Activated CD8-positive, alpha-beta memory T cell treated with anti-CD3 and anti-CD28 coated beads, Interleukin-2, amount 50 U/mL, for 48 hours (primary cell): ENCODE data around the gene NDRG2.
A peak's percentile ranks its signal among the peaks of the same experiment; 100 is the strongest.
"Not testable (repeated sequence)": the region's sequence is repeated elsewhere in the genome, so short reads cannot be mapped to it uniquely, and the experiment has no call there.

Experiments used
- DNase-seq: peaks from one replicate; pipeline ENCODE4 v3.0.0-alpha.2; 2020

NDRG2 gene

DNA sequence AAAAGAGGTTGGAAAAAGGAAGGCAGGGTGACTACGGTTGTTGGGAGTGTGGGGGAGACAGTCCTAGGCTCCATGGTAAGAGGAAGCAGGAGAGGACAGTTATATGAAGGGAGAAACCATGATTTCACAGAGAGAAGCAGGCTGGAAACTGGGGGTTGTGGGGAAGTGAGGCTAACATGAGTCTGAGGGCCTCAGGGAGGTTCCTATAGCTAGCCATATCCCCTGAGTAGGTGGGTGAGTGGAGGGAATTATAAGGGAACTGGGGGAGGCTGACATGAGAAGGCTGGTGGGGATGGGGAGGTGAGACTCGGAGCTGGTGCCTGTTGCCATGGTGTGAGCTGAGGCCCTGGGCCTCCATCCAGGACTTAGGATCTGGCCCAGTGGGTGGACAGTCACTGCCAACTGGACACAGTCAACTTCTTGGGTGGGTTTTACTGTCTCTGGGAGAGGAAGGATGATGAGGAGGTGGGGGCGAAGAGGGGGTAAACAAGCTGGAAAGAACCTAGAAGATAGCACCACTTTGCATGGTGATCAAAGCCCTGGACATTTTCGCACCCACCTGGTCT, 8.4 kb upstream of the NDRG2 start:
- DNase-seq: no peak

DNA sequence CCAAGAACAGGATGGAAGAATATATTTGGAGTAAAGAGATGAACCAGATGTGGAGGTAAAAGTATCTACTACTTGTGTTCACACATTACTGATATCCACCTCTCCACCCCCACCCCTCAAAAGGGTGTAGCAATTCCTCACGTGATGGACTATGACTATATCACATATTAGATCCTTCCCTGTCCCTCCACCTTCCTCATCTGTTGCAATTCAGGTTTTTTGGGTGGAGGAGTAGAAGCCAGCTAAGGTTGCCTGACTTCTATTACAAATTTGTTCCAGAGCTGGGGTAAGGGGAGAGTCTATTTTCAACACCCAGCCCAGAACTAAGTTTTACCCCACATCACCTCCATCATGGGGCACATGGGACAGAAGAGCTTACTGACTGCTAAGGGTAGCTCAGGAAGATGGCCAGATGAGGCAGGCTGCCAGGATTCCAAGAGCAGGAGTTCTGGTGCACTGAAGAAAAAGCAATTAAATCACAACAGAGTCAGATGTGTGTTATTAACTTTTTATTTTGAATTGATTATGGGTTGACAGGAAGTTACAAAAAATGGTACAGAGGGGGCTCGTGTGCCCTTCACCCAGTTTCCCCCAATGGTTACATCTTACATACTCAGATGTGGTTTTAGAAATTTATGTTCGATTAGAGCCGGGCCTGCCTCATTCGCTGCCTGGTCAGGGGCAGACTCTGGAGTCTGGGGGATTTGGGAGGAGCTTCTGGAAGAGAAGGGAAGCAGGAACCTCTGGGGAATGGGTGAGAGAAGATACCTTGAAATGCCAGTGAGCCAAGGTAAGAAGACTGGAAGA, 7.7 kb upstream of the NDRG2 start:
- no peak for DNase-seq

DNA sequence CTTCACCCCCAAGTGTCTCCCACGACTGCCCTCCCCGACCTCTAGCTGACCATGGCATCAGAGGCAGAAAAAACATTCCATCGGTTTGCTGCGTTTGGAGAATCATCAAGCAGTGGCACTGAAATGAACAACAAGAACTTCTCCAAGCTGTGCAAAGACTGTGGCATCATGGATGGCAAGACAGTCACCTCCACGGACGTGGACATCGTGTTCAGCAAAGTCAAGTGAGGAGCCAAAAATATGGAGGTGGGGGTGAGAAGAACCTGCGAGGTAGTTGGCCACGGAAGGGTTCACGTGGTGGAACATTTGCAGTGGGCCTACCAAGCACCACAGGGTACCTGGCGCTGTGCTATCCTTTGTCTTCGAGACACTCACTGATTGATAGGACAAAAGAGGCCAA, 5.7 kb upstream of the NDRG2 start:
- no peak for DNase-seq

DNA sequence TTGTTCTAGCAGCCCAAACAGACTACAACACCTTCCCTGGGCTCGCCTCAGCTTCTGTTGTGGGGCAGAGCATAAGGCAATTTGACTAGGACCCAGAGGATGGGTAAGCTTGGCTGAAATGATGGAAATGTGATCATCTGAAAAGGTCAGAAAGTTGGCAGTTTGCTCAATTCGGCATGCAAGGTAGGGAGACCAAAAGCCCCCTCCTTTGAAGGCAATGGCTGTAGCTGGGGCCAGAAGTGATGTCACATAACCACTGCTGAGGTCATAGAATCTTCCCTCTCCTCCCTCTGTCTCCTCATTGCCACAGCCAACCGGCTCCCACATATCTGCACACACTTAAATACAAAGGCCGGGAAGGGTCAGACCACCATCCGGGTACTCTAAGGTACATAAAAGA, 5.1 kb upstream of the NDRG2 start, which contains the start of gene TPPP2:
TSS of gene TPPP2 (plus strand) at position 301 of the 400 bp plus-strand sequence. CDS start 365 bp downstream, outside the sequence.
- DNase-seq: no peak

DNA sequence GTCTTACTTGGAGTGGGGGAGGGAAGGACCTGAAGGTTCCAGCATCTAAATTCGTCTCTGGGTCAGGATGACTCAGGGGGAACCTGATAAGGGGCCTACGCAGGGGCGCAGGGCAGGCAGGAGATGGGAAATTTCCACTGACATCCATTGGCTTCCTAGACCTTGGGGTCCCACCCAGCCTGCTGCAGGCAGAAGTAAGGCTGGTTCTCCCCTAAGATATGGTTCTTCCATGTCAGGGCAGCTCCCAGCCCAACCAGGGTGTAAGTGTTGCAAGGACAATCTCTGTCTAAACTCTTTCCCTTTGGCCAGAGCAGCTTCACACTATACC, 2.1 kb upstream of the NDRG2 start:
- no peak for DNase-seq

DNA sequence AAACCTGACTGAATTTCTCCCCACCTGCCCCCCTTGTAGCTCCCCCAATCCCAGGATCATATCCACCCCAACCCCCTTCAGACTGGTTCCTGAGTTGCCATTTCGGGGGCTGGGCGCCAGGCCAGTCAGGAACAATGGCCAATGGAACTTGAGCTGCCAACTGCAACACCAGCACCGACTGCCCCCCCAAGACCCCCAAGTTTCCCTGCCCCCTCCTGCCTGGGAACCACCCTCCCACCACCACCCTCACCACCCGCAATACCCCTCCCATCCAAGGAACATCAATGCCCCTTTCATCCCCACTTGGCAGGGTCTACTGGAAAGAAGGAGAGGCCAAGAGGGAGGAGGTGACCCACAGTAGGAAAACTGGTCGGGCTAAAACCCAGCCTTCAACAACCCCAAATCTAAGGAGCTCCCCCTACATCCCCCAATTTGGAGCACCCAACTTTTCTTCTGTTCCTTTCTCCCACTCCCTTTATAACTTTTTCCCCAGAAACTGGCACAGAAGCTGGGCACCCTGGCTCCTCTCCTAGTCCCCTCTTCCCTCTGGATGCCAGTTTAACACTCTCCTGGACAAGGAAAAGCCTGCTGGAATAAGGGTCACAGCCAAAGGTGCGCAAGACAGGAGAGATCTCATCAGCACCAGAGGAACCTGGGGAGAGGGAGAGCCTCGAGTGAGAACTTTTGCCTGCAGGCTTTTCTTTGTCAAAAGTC, 1.6 kb upstream of the NDRG2 start:
- DNase-seq: no peak

DNA sequence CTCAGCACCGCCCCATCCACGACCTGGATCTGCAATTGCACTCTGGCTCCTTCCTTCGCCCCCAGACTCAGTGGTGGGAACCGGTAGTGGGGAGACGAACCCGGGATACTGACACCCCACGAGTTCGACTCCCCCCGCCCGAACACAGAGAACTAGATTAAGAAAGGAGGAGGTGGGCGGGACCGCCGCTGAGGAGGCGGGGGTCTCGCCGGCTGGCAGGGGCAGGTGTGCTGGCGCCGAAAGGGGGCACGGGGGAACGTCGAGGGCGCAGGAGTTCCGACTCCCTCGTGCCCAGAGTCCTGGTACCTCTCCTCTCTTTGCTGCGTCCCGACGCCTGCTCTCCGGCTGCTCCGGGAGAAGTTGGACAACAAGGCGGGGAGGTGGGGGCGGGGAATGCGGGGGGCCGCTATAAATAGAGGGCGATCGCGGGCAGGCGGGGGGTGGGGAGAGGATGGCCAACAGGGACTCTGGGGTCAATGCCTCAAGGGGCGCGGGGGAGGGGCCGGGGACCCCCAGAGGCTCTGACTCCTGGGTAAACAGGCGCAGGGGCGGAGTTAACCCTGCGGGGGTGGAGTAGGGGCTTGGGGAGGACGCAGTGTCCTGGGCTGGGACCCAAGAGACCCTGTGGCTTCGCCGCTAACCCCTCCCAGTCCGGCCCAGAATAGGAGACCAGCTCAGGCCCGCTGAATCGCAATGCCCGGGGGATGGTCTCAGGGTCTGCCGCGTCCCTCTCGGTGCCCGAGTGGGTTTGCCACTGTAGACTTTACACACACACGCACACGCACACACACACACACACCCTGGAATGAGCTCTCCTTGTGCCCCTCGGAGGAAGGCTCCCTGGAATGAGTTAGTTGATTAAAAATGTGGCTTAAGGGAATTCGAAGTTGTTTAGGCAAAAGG, 761 bp upstream of the NDRG2 start:
- no peak for DNase-seq

DNA sequence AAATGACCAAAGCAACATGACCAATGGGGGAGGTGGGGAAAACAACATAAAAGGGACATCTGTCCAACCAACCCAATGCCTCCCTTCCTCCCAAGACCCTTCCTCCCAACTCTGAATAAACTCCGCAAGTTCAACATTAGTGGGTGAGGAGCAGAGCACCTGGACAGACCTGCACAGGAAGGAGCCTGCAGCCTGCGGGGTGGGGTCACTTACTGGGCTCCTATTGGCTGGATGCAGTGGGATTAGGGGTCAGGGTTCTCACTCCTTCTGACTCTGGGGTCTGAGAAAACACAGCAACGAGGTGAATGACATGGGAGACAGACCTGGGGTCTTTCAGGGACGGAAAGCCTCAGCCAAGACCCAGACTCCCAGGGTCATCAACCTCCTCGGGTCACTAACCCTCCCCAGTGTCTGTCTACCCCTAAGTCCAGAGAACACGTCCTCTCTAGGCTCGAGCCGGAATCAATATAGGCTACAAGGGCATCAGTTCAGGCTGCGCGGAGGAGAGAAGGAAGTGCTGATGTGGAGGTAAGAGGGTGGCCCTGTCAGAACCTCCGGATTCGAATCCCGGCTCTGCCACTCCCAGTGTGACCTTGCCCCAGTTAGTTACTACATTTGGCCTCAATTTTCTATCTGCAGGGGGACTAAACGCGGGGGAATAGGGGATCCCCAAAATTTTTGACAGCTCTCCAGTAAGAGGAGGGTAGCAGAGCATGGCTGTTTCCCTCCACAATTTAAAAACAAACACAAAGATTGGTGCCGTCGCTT, 860 bp downstream of the NDRG2 start:
- no peak for DNase-seq

DNA sequence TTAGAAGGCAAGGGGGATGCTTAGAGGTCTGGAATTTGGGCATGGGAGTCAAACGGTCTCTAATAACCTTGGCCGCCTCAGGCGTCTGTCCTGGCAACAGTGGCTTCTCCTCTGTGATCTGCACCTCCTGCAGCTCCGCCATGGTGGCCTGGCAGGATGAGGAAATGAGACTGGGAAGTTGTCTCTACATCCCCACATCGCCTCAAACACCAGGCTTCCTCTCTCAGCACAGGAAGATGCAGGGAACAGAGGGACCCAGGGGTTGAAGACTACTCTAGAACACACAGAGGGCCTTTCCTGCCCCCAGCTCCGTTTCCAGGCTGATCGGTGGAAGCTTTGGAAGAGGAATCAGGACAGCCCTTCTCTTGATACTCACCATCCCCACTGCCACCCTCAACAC, 1.7 kb downstream of the NDRG2 start:
- no peak for DNase-seq

DNA sequence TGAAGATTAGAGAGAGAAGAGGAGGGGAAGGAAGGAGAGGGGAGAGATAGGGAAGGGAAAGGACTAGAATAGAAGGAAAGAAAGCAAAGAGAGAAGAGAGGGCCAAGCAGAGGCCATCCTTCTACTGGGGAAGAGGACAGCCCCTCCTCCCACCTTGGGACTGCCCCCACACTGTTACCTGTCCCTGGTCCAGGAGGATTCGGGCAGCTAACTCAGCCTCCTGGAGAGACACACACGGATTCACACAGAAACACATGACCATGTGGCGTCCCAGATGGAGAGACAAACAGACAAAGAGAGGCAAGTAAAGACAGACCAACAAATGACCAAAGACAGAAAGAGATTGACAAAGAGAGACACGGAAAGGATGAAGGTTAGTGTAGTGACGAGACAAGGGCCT, 2.2 kb downstream of the NDRG2 start:
- DNase-seq: no peak

DNA sequence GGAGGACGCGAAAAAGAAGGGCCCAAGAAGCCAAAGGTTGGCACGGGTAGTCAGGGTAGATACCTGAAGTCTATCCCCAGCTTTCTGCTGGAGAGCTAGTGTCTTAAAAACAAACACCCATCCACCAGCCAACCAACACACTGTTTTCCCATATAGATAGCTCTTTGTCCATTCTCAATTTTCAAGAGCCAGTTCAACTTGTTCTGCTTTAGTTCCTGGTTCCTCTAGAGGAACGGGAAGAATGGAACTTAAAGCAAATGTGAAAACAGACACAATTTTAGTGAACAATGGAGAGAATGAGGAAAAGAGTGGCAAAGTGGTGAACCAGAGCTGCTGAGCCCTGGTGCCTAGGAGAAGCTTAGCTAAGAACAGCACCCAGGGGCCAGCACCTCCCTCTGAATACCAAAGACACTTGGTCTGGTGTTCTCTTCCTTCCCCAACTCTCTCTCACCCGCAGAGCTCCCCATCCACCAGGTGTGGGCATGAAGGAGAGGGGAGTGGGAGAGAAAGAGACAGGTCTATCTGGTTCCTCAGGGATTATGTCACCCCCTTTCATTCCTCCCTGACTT, 3.8 kb downstream of the NDRG2 start:
- DNase-seq: no peak

DNA sequence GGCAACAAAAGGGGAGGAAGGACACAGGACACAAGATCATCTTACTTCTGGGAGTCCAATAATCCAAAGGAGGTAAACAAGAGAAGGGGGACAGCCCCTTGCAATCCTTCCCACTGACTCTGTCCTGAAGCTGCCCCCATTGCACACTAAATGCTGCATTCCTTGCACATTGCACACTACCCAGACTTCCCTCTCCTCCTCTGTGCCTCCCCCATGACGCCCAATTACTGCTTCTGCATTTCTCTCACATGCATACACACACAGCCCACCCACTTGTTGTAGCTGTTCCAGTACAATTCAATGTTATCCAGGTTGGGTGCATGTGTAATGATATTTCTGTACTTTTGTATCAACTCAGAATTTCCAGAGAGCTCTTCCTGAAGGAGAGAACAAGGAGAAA, 5.5 kb downstream of the NDRG2 start:
- no peak for DNase-seq

DNA sequence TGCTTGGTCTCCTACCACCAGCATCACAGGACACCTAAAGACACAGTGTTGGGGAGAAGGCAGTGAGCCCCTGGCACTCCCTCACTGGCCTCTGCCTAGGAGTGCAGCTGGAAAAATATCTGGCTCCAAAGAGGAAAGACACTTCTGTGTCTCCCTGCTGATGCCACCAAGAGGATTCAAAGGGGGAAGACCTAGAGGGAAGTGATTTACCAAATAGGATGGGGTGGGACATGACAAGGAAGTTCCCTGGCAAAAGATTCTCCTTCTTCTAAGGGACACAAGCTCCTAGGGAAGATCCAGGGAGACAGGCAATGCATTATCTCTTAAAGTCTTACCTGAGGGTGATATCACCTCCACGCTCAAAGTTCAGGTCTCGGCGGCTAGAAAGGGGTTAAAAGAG, 6.1 kb downstream of the NDRG2 start:
- no peak for DNase-seq

DNA sequence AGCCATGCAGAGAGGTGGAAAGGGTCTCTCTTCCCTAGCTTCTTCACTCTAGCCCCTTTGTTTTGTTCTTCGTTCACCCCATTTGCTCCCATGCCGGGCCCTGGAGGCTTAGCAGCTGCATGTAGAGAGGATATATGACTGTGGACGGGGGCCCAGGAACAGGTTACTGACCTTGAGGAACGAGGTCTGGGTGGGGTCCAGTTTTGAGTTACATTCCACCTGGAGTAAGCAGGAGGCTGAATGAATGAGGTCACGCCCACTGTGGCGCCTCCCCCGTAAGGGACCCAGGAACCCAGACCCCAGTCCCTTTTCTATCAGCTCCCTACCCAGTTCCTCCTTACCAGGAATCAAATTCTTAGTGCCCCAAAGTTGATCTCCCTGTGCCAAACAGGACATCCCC, 6.6 kb downstream of the NDRG2 start:
- DNase-seq: no peak

DNA sequence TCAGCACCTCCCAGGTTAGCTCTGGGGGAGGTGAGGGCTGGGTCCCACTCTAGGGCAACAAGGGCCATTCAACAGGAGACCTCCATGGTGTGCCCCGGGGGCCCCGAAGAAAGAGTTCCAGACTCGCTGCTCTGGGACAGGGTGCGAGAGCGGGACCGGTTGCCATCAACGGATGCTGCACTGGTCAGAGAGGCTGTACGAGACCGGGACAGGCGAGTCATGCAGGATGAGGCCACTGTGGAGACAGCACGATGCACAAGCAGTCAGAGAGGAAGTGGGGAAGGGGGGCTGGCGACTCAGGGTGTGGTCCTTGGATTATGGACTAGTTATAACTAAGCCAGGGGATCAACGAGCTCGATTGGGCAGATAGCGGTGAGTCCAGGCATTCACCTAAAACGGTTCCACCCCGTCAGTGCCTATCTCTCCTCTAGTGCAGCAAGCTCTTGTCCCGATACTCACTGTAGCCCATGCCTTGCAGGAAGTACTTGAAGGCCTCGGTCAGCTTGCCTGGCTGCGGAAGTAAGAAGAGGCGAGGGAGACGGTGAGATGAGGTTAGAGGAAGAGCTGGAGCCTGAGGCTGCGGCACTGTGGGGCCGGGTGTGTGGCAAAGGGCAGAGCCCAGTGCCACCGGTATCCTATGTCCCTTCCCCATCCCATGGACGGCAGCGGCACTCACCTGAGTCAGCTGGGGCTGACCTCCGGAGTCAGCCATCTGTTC, 7.2 kb downstream of the NDRG2 start:
- DNase-seq: no peak

DNA sequence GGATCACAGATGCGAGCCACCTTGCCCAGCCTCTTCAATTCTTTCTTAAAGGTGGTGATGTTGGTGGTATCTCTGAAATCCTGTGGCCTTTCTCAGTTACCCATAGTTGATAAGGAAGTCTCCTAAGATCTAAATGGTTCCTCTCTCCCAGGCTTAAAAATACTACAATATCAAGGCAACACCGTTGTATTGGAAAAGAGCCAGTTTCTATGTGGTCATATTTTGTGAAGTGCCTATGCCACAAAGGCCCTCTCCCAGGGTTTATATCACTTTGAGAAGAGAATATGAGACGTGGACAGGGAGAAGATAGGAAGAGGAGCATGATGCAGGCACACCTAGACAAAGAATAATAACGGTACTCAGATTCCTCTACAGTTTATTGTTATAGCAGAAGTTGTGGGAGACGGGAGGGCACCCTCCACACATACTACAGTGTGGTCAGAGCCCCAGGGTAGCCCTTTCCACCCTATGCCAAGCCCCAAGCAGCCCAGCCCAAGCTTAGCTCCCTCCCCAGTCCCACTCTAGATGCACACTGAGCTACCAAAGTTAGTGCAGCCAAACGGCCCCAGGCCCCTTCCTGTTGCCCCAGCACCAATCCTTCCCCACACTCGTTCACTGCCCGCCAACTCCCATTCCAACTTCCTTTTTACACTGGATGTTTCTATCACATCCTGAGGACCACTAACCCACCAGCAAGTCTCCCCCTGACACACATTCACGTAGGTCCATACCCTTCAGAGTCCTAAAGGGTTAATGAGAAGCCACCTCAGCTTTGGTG, 8.3 kb downstream of the NDRG2 start:
- no peak for DNase-seq

DNA sequence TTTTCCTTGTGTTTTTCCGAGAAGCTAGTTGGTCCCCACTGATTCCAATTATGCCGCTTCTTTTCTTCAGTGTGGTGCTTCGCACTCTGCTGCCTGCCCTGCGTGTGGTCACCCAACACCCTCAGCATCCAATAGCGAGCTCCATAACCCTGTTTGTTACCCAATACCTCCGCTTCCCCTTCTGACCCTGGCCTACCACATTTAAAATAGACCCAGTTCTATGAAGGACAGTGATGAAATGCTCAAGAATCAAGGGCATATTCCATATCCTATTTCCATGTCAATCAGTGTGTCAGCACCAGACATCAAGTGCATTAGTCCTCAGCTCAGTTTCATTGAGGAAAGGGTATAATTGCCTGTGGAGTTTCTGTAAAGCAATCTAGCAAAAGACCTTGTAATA, 9.5 kb downstream of the NDRG2 start:
- DNase-seq: no peak

DNA sequence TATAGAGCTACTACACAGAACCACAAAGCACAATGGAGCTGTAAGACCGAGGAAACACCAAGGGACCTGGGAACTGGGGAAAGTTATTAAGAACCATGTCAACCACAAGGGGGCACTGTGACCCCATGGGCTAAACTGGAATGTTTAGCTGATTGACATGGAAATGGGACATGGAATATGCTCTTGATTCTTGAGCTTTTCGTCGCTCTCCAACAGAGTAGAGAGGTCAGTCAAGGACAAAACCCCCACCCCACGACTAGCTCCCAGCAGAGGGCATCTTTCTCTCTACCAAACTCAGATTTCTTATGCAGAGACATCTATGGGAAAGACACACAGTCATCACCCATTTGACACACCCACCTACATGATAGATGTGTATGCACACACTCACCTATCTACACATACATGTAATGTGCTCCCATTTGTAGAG, 10.1 kb downstream of the NDRG2 start:
- DNase-seq: peak; percentile 90

DNA sequence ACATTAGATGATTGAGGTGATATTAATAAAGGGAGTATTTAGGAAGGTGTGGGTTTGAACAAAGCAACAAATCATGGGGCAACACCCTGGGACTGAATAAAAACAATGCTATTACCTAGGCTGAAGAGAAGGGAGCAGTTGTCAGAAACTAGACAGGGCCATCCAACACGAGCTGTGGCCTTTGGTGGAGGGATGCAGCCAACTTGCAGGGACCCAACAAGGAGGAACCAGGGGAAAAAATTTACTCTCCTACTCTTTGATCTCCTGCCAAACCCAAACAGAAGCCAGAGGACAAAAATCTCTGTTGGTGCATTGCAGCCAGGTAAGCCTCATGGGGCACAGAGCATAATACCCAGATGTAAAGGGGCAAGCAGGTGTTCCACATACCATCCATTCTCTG, 13.7 kb downstream of the NDRG2 start:
- DNase-seq: no peak

DNA sequence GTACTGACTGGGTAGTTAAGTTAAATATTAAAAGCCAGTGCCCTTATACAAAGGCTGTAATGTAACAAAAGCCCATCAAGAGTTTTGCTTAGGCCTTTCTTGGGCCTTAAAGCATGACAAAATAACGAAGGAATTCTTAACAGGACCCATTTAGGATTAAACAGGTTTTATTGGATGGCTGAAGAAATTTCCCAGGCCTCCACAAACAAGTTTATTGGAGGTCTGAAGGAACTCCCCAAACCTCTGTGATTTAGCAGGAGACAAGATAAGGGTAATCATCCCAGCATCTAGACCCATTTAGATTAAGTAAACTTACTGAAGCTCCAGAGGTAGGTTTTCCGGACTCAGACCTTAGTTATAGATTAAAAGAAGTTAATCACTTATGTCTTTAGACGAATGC, 15.1 kb downstream of the NDRG2 start:
- not testable (repeated sequence) for DNase-seq
